GM19240 (cell line): Measurements from ENCODE around the gene LIN37.
"Not testable (repeated sequence)": the region's sequence is repeated elsewhere in the genome, so short reads cannot be mapped to it uniquely, and the experiment has no call there.

Source experiments
- DNase-seq: peaks from one replicate; pipeline ENCODE4 v3.0.0; 2011; ENCODE audit warnings: low spot score; ENCODE audit not compliant: insufficient read length

The LIN37 gene

DNA sequence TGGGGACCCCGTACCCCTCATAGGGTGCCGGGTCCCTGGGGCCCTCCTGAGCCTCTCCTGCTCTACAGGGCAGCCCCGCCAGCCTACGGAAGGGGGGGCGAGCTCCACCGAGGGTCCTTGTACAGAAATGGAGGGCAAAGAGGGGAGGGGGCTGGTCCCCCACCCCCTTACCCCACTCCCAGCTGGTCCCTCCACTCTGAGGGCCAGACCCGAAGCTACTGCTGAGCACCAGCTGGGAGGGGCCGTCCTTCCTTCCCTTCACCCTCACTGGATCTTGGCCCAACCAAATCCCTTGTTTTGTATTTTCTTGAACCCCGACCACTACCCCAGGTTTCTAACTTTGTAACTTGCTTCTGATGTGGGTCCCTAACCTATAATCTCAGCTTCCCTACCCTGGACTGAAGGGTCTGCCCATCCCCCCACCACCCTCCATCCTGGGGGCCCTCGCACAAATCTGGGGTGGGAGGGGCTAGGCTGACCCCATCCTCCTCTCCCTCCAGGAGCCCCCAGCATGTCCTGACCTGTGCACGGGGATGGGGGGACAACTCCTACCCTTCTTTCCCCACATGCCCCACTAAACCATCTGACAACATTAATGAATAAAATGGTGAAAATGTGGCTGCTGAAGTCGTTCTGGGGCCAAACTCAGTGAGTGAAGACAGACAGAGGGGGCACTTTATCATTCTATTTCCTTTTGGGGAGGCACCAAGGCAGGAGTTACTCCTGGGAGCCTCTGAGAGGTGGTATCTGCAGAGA lies 40.0 kb downstream of the LIN37 start:
- DNase-seq, result no peak

DNA sequence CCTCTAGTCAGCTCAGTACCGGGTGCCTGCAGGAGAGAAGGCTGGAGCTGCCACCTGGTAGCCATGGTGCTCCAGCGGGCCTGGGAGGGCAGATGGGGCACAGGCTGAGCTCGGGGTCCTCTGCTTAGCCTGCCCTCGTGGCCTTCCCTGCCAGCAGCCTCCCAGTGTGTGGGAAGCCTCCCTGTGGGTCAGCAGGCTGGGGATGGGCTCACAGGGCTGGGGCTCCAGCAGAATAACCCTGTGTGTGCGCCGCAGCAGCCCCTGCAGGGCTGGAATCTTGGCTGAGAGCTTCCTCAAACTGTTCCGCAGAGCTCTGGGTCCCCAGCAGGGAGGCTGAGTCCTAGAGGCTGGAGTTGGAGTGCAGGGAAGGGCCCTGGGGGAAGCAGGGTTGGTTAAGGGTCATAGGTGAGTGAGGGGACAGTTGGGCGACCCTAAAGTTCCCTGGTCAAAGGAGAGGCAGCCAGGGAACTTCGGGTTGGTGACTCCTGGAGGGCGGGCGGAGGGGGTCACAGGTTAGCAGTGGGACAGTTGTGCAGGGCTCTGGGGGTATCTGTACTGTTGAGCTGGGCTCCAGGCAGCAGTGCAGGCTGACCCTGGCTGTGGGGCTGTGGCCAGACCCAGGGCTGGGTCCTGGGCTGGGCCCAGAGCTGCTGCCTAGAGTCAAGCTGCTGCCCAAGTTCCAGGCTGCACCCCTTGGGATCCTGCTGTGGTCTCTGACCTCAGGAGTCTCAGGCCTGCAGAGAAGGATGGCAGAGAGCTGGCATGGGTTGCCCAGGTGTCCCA lies 41.0 kb downstream of the LIN37 start:
- no peak for DNase-seq

DNA sequence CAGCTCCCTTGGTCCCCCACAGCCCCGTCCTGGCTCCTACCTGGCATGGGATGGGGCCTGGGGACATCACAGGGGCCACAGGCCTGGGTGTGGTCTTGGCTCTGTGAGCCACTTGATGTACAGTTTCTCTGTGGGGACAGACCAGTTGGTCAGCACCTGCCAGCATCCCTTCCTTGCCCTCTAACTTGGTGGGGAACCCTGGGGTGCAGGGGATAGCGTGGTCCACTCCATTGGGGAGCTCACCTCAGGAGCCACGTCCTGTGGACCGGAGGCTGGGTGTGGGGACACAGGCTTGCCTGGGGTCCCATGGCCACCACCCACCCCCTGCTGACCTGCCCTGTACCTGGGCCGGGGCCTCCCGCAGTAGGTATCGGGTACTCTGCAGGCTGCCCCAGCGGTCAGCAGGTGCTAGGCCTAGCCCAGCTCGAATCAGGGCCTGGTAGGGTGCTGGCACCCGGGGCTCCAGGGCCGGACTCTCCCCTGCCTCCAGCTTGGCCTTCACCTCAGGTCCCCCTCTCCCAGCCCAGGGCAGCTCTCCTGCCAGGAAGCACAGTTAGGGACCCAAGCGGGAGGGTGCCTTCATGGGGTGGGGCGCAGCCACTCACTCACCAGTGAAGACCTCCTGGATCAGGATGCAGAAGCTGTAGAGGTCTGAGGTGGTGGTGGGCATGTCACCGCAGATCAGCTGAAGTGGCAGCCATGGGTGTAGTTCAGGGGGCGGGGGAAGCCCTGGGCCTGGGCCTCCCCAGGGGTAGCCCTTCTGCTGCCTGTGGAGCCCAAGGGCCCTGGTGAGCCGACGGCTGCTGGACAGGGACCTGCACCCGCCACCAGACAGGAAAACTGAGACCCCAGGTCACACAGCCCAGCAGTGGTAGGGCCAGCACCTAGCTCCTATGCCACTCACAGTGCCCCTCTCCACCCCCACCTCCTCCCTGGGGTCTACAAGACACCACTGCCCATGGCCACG lies 41.9 kb downstream of the LIN37 start:
- DNase-seq, result no peak

DNA sequence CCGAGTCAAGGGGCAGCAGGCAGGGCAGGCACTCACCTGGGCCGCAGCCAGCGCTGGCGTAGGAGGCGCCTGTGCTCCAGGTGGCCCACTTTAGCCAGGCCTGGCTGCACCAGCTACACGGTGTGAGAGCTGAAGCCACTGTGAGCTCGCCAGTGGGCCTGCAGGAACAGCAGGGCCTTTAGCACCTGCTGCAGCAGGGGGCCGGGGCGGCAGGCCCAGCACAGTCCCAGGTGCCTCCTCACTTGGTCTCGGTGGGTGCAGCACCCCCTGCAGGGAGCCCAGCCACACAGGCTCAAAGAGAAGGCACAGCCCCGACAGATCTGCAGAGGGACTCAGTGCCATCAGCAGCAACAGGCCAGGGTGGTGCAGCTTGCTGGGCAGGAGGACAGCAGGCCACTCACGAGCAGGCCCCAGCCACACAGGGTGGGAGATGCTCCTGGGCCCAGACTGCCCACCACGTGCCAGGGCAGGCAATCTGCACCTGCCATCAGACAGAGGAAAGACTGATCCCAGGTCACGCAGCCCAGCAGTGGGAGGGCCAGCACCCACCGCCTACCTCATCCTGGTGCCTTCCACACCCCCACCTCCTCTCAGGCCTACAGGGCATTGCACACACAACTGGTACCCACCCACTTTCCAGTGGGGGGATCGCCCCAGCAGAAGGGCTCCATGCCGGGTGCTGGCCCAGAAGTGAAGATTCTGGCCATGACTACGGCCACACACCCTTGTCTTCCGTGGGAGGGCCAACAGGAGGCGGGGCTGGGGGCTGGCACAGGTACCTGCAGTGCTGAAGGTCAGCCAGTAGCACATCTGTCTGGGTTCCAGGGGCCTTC lies 42.8 kb downstream of the LIN37 start:
- DNase-seq, result no peak

DNA sequence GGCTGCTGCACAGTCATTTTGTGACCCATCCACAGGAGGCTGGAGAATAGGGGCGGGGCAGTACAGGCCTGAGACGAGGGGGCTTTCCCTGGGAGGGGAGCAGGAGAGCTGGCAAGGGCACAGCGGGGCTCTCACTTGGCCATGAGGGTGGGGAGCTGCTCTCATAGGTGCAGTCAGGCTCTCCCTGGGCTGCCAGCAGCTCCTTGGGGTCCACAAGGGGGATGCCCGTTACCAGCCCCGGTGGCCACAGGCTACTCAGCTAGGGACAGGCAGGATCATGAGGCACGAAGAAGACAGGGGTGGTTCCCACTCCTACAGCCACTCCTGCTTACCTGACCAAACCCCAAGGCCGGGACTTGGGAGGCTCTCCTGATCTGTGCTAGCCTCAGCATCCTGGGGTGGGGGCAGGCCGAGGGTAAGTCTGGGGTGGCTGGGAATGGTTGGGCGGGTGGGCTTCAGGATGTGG lies 43.5 kb downstream of the LIN37 start:
- DNase-seq, result no peak

DNA sequence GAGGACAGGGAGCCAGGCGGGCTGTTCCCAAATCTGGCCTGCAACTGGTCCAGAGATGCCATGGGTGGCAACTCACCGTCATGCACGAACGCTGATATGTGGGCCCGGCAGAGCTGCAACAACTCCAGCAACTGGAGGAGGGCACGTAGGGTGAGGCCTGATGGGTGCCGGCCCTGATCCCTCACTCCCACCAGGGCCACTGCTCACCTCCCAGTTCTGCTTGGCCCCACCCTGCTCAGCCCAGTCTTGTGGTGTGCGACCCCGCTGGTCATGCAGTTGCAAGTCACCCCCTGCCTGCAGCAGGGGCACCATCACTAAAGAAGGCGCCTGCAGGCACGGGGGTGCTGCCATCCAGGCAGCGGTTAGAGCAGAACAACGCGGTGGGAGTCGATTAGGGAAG lies 43.9 kb downstream of the LIN37 start:
- no peak for DNase-seq

DNA sequence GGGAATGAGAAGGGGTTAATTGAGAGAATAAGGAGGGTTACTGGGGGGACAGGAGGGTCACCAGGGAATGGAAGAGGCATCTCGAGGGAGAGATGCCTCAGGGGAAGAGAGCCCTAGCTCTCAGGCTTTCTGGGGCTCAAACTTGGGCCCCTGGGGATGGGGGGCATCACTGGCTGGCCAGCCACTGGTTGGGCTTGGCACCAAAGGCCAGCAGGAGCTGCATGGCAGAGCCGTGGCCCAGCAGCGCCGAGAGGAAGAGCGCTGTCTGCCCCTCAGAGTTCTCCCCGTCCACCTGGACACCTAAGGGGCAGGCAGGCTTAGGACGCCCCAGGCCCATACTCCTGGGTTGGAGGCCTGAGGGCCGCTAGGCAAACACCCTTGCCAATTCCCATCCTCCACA lies 44.5 kb downstream of the LIN37 start:
- no peak for DNase-seq

DNA sequence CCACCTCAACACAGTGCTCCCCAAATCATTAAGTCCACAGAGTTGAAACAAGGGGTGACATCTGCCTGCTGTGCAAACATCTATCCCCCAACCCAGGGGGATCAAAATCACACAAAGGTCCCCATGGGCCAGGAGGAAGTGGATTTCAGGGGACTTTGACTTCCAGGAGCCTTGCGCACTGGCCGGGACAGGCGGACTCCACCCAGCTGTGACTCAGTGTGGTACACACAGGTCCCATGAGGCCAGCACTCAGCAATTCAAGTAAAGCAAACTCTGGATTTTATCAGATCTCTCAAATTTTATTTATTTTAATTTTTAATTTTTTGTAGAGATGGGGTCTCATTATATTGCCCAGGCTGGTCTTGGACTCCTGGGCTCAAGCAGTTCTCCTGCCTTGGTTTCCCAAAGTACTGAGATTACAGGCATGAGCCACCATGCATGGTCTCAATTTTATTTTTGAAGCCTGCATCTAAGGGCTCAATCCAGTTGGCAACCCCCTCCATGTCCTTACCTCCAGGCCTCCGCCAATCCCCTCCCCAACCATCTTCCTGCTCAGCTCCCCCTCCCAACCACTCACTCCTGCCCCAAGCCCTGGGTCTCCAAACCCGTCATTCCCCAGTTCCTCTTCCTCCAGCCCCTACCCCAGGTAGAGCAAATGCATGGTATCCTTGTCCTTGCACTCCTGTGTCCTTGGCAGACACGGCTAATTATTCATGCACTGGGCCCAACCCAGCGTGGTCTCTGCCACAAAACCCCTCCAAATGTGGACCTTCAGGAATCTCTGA lies 45.2 kb downstream of the LIN37 start:
- no peak for DNase-seq

DNA sequence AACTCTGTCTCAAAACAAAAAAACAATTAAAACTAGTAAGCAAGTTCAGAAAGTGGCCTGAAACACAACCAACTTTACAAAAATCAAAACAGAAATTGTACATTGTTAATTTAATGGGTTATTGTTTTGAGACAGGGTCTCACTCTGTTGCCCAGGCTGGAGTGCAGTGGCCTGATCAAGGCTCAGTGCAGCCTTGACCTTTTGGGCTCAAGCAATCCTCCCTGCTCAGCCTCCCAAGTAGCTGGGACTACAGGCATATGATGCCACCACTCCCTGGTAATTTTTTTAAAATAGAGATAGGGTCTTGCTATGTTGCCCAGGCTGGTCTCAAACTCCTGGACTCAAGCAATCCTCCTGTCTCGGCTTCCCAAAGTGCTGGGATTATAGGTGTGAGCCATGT lies 47.2 kb downstream of the LIN37 start:
- not testable (repeated sequence) for DNase-seq

DNA sequence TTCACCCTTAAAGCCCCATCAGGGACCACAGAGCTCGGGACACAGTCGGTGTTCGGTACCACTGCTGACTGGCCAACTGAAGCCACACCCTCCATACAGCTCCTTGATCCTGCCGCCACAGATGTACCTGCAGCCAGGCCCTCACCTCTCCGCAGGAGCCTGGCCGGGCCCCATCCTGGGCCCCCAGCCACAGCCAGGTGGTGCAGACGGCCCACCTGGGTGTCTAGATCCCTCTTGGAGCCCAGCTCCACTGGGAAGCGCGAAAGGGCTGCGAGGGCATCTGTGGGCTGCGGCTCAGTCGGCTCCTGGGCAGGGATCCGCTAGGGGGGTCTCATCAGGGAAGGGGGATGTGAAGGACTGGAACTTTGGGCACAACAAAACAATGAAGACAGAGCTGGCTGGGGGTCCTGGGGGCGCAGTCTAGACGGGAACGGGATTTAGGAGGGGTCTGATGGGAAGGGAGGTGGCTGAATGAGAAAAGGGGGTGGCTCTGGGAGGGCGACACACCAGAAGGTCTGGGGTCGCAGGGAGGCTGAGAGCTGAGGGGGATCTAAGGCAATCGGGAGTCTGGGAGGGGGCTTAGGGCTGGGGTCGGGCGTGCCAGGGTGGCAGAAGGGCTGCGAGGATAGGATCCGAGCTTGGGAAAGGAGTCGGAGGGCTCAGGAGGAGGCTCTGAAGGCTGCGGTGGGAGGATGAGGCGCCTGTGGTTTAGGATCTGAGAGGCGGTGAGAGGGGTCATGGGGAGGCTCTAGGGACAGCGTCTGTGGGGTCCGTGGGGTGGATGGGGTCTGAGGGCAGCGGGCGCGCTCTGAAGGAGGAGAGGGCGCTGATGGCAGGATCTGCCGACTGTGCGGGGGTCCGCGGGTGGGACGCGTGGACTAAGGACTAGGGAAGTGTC lies 48.5 kb downstream of the LIN37 start:
- DNase-seq, result no peak

DNA sequence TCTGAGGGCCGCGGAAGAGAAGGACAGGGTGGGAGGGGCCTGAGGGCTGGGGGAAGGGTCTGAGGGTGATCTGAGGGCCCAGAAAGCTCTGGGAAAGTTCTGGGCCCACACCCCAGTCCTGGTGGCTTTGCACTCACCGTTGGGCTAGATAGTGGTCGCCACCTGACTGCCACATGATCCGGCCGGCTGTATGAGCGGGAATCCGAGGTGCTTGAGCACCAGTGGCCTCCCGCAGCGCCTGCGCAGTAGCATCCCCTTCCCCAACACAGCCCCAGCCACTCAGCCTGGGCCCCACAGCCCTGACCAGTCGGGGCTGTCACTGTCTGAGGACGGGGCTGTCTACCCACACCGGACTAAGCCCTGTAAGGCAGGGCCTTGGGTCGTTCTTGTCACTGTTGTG lies 49.3 kb downstream of the LIN37 start:
- no peak for DNase-seq

DNA sequence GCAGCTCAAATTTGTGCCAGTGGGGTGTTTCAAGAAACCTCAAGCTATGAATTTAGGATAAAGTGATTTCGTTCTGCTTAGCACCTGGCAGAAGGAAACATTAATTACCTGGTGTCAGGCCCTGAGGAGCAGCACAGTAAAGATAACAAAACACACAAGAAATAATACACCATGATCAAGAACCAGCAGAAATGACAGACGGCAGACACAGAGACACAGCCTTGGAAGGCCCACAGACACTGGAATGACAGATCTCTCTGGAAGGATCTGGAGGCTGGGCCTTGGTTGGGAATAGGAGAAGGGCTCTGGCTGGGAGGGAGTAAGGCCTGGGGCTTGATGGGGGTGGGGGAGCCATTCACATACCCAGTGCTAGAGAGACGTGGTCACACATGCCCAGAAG lies 53.5 kb downstream of the LIN37 start:
- no peak for DNase-seq
